ENCODE measurements around the gene TRIM15. TPM values are rescaled to one million over a fixed set of nuclear protein-coding genes. Genes with fewer than 3 reads are reported as not detected.
"Not testable (repeated sequence)": the region's sequence is repeated elsewhere in the genome, so short reads cannot be mapped to it uniquely, and the experiment has no call there.

The TRIM15 gene
- polyA plus RNA-seq, 4 donors: 0.10 to 0.62 (median 0.14) TPM

GRCh38 chr6:30160785-30161531 is 2.4 kb upstream of the TRIM15 start, which contains the start of gene TRIM10:
TRIM10 (minus strand) TSS chr6:30161211; CDS start chr6:30160858, 353 bp downstream.
- no peak for DNase-seq (ENCODE audit: low read depth in 4 of 4, low spot score in 2 of 4)

- DNase-seq (ENCODE audit: low read depth in 4 of 4, low spot score in 2 of 4): no peak
Measured at GRCh38 chr6:30162265-30163089, 869 bp upstream of the TRIM15 start.

DNA sequence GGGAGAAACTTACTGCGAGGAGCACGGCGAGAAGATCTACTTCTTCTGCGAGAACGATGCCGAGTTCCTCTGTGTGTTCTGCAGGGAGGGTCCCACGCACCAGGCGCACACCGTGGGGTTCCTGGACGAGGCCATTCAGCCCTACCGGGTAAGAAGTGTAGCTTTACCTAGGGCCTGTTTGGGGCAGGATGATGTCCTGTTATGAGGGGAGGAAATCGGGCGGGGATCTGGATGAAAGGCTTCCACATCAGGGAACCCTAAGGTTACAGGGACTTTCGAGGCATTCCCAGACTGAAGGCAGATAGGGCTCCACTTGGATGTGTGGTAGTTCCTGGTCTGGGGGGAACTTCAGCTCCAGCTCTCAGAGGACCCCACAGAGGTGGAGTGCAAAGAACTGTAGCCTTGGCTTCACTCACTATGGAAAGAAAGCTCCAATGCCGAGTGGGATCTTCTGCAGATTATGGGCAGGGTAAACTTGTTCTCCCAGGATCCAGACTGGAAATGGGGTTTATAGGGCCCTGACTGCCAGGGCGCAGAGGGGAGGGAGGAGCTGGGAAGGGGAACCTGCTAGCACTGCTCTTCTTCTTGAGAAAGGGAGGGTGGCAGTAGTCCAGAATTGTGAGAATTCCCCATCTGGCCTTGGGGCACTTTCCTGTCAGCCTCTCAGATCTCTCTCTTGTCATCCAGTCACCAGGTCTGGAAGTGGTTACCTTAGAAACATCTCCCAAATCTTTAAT is 740 bp downstream of the TRIM15 start:
- no peak for DNase-seq (ENCODE audit: low read depth in 4 of 4, low spot score in 2 of 4)

- no peak for DNase-seq (ENCODE audit: low read depth in 4 of 4, low spot score in 2 of 4)
Measured at GRCh38 chr6:30164714-30165113, 1.4 kb downstream of the TRIM15 start.

- not testable (repeated sequence) for DNase-seq (ENCODE audit: low read depth in 4 of 4, low spot score in 2 of 4)
Measured at GRCh38 chr6:30165238-30165637, 1.9 kb downstream of the TRIM15 start.

DNA sequence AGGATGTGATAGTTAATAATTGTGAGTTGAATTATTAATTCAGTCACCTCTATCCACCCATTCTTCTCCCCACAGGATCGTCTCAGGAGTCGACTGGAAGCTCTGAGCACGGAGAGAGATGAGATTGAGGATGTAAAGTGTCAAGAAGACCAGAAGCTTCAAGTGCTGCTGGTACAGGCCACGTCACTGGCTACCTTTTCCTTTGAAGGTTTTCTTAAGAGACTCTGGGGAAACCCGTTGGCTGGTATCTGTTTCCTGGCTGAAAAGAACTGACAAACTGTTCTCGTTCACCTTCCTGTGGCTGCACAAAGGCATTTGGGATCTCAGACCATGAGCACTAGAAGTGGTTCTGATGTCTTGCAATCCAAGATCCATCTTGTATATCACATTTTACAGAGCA is 3.8 kb downstream of the TRIM15 start:
- DNase-seq (ENCODE audit: low read depth in 4 of 4, low spot score in 2 of 4): no peak

DNA sequence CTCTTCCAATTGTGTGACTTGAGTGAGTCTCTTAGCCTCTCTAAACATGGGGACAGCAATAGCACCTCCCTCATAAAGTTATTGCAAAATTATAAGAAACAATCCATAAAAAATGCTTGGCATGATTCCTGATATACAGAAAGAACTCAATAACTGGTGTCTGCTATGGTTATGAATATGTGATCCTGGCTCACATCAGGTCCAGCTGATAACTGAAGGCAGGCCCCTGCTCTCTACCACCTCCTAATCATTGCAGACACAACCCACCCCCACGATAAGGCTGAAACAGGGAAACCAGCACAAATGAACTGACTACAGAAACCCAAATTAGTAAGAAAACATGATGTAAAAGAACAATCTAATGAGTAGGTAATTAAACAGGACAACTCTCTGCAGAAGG is 5.4 kb downstream of the TRIM15 start:
- no peak for DNase-seq (ENCODE audit: low read depth in 4 of 4, low spot score in 2 of 4)

DNA sequence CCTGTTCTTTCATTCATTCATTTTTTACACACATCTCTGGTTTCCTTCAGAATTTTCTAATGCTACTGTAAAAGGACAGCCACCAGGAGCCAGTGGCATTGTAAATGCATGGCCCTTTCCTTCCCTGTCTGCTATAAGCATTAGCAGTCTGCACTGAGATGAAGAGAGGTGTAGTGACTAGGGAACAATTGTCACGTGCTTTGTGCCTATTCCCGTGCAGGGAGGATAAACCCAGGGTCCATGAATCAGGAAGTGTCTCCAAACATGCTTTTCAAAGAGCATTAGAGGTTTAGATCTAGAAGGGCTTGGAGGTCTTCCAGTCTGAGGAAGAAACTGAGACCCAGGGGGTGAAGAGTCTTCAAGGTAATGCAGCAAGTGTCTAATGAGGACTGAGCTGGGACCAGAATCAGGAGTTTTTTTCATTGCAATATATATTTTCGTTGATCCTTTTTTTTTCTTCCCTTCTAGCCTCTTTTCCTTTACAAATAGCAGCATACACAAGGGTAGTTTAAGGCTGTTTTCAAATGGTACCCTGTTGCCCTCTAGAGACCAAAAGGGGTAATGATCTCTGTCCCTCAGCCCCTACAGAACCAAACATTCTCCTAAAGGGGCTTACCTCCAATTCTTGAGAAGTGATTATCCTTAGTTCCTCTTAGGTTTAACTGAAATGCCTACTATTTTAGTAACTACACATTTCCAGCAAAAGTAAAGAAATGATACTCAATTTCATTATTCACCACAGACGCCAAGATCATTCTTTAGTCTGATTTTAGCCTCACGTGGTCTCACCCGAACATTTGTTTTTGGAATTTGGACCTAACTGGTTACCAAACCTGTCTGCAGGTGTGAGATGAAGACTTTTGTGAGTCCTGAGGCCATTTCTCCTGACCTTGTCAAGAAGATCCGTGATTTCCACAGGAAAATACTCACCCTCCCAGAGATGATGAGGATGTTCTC is 6.6 kb downstream of the TRIM15 start:
- peak in 1 of 4 donors; percentile 29 for DNase-seq (ENCODE audit: low read depth in 4 of 4, low spot score in 2 of 4)

DNA sequence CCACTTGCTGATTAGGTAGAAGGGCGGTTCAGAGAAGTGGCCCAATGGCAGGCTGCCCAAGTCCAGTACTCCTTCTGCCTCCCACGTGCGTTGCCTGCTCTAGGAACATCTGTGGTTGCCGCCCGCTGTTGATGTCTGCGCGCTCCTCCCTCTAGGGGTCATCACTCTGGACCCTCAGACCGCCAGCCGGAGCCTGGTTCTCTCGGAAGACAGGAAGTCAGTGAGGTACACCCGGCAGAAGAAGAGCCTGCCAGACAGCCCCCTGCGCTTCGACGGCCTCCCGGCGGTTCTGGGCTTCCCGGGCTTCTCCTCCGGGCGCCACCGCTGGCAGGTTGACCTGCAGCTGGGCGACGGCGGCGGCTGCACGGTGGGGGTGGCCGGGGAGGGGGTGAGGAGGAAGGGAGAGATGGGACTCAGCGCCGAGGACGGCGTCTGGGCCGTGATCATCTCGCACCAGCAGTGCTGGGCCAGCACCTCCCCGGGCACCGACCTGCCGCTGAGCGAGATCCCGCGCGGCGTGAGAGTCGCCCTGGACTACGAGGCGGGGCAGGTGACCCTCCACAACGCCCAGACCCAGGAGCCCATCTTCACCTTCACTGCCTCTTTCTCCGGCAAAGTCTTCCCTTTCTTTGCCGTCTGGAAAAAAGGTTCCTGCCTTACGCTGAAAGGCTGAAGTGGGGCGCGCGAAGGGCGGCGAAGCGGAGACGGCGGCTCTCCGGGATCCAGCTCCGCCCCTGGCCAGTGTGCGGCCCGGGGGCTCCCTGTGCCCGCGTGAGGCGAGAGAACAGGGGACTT is 8.5 kb downstream of the TRIM15 start:
- DNase-seq (ENCODE audit: low read depth in 4 of 4, low spot score in 2 of 4): peak in 1 of 4 donors; percentile 15

DNA sequence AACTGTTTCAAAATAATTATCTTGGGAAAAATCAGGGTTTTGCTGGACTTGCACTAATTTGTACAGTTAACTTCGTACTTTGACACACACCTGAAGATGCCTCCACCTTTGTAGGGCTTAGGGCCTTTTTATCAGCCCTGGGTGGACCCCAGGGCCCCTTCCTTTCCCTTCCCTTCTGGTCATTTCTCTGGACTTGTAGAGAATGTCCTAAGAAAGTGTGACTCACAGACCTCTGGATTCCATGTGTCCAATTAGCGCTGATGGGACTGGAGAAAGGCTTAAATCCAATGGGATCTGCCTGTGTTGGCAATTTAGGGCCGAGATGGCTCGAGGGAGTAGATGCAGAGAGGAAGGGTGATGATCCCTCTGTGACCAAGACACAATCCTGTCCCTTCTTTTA is 9.3 kb downstream of the TRIM15 start:
- DNase-seq (ENCODE audit: low read depth in 4 of 4, low spot score in 2 of 4): no peak

- DNase-seq (ENCODE audit: low read depth in 4 of 4, low spot score in 2 of 4): no peak
Measured at GRCh38 chr6:30175765-30176164, 12.4 kb downstream of the TRIM15 start.

- DNase-seq (ENCODE audit: low read depth in 4 of 4, low spot score in 2 of 4): no peak
Measured at GRCh38 chr6:30178837-30179236, 15.5 kb downstream of the TRIM15 start.

DNA sequence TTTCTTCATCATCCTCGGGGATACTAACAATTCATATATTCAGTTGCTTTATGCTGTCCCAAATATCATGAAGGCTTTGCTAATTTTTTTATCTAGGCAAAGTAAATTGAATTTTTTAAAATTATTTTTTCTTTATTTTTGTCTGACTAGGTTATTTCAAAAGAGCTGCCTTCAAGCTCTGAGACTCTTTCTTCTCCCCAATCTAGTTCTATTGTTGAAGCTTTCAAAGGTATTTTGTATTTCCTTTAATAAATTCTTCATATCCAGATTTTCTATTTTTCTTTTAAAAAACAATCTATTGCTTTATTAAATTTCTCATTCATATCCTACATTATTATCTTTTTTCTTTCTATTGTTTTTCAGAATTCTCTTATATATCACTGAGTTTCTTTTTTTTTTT is 16.8 kb downstream of the TRIM15 start:
- DNase-seq (ENCODE audit: low read depth in 4 of 4, low spot score in 2 of 4): no peak

GRCh38 chr6:30184417-30185031 is 21.2 kb downstream of the TRIM15 start:
- no peak for DNase-seq (ENCODE audit: low read depth in 4 of 4, low spot score in 2 of 4)

DNA sequence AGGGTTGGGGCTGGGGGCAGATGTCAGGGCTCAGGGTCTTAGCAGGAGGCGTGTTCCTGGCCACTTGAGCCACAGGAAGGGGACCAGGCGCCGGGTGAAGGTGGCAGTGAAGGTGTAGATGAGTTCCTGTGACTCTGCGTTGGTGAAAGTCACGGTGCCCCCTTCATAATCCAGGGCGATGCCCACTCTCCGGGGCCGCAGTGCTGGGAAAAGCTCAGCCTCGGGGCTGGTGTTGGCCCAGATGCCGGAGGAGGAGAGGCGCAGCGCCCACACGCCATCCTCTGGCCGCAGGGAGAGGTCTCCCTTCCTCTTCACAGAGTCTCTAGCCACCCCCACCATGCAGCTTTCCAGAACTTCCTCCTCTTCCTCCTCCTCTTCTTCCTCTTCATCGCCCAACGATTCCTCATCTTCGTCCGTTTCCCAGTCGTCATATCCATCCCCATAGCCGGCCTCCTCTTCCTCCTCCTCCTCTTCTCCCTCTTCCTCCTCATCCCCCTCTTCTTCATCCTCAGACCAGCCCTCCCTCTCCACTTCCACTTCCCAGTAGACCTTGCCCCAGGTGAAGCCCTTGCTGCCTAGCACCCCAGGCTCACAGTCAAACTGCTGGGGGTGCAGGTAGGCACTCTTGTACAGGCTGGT is 22.6 kb downstream of the TRIM15 start:
- DNase-seq (ENCODE audit: low read depth in 4 of 4, low spot score in 2 of 4): no peak

DNA sequence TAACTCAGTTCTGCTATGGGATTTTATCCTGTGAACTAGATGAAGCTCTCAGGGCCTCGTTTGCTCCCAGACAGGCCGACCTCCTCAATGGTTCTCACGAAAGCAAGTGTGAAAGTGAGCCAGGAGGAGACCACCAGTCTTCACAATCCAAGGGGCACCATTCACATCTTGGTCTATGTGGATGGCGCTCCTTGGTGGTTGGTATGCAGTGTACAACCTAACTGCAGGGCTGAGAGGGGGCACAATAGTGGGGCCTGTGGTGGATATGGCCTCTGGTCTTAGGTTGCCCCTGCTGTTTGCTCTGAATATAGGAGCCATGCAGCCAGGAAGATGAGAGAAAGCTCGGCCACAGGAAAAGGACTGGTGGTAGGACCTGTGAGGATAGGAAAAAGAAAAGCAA is 25.2 kb downstream of the TRIM15 start:
- no peak for DNase-seq (ENCODE audit: low read depth in 4 of 4, low spot score in 2 of 4)

GRCh38 chr6:30192076-30192475 is 28.7 kb downstream of the TRIM15 start:
- no peak for DNase-seq (ENCODE audit: low read depth in 4 of 4, low spot score in 2 of 4)

All from left renal cortex interstitium (tissue), 4 donors.